Thoracic aorta endothelial cell (primary cell): ENCODE measurements around the gene EFNB2. TPM values are rescaled to one million over a fixed set of nuclear protein-coding genes. Genes with fewer than 3 reads are reported as not detected.

Source experiments
- total RNA-seq: library from RNA; depleted of rRNA; stranded (reverse); fragments of >200 nt; gene quantifications from 2 replicates; pipeline ENCODE4 v1.2.3, GENCODE V29; 2012

Gene EFNB2
- total RNA-seq: 84.4 and 109 TPM in 2 replicates

DNA sequence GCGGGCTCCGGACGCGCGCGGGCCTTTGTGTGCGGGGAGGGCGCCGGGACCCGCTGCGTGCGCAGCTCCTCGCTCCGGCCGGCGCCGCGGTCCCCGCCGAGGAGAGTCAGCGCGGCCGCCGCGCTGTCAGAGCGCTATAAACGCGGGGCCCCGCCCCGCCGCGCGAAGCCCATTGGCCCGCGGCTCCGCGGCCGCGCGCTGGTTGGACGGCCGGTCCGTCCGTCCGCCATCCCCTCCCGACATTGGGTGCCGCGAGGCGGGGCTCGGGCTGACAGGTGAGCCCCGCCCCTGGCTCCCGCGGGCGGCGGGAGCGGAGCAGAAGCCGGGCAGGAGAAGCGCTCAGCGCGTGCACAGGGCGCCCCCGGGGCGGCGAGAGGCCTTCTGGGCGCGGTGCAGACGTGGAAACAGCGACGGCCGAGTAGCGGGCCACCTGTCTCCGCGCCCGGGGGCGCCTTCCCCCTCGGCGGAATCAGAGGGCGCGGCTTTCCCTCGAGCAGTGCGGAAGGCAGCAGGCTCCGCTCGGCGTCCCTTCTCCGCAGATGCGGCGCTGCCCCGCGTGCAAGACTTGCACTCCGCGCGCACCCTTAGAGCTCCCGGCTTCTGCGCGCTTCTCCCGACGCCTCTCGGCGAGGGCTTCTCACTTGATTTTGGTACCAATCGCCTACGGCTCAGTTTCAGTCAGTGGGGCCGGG lies at the start of gene EFNB2:
TSS of gene EFNB2 (minus strand) at position 111 of the 692 bp plus-strand sequence. CDS start 698 bp downstream, outside the sequence.

DNA sequence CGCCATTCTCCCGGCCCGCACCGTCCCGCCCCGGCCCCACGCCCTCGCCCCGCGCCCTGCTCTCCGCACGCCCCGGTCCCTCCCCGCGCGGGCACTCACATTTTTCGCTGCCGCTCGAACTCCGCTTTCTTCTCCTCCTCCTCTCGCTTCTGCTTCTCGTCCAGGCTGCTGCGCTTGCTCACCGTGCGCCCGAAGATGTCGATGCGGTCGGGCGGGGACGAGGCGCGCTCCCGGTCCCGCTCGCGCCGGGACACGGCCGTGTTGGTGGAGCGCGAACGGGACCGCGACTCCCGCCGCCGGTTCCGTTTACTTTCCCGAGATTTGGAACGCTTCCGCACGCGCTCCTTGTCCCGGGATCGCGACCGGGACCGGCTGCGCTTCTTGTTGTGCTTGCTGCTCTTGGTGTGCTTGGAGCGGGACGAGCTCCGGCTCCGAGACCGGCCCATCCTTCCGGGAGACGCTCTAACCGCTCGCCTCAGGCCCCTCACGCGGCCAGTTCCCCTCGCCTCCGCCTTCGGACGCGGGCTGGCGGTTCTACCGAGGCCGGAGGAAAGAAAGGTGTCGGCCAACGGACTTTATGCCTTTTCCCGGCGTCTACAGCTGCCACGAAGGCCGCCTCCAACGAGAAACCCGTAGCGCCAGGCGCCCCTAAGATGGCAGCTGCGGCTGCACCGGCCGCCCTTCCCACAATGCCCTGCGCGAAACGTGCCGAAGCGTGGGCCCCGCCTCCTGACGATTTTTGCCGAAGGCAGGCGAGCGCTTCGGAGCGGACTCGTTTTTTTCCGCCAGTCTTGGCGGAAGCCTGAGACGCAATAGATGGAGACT lies 32.2 kb upstream of the EFNB2 start, which contains the start of gene ARGLU1:
TSS of gene ARGLU1 (minus strand) at position 664 of the 825 bp plus-strand sequence. CDS start at position 446, 218 bp downstream.

Other genes with a start within 250 kb of the EFNB2 start
- gene ARGLU1, start 32.5 kb upstream of the EFNB2 start, total RNA-seq: 105 and 126 TPM in 2 replicates